AG09309 (cell line): ENCODE measurements around the gene CDON.

Source experiments
- DNase-seq: peaks from one replicate; pipeline ENCODE4 v3.0.0-alpha.2; 2010; ENCODE audit warnings: low read depth
- H3K4me3 ChIP-seq: 2 replicates; pipeline ENCODE4 v1.5.1; 2011; ENCODE audit warnings: mild to moderate bottlenecking, low read depth, low read length, moderate library complexity; ENCODE audit not compliant: control insufficient read depth
- CTCF ChIP-seq: IDR thresholded peaks from 2 replicates; pipeline ENCODE4 v1.5.1; 2011; ENCODE audit warnings: mild to moderate bottlenecking, low read depth, low read length, inconsistent platforms; ENCODE audit not compliant: insufficient read depth, control insufficient read depth; ENCODE audit errors: missing control alignments

The CDON gene

GRCh38 chr11:125924384-125925007 lies 138.2 kb downstream of the CDON start:
- DNase-seq, result no peak
- H3K4me3 ChIP-seq, result no peak overlapping the region
- TF ChIP-seq CTCF, result no peak

- no peak overlapping the region for H3K4me3 ChIP-seq
- TF ChIP-seq CTCF, result no peak
- no peak for DNase-seq
These were observed 139.0 kb downstream of the CDON start for GRCh38 chr11:125923633-125924032.

- no peak overlapping the region for H3K4me3 ChIP-seq
- peak; percentile 27 for DNase-seq
- peak; percentile 87 for TF ChIP-seq CTCF
These were observed 139.6 kb downstream of the CDON start for GRCh38 chr11:125923012-125923579.

GRCh38 chr11:125922156-125922555 lies 140.5 kb downstream of the CDON start:
- H3K4me3 ChIP-seq, result no peak overlapping the region
- no peak for TF ChIP-seq CTCF
- no peak for DNase-seq

GRCh38 chr11:125921042-125921441 lies 141.6 kb downstream of the CDON start:
- no peak overlapping the region for H3K4me3 ChIP-seq
- no peak for DNase-seq
- no peak for TF ChIP-seq CTCF

- TF ChIP-seq CTCF, result peak; percentile 11
- DNase-seq, result no peak
- H3K4me3 ChIP-seq, result no peak overlapping the region
These were observed 144.4 kb downstream of the CDON start for GRCh38 chr11:125918140-125918840.
